ENCODE results near the gene NKTR.

Gene NKTR

GRCh38 chr3:42653560-42654330, 53.3 kb downstream of the NKTR start, which contains the start of gene ZBTB47:
ZBTB47 (plus strand) TSS chr3:42653697; CDS start chr3:42658356, 4,659 bp downstream.
- Histone ChIP-seq H3K27me3 (ENCODE audit: insufficient read depth, poor library complexity, severe bottlenecking) (no peaks in the 10 kb centered on the region), H3K27ac (ENCODE audit: poor library complexity, severe bottlenecking) (peak within 1 kb of the TSS; percentile 80), H3K4me1 (ENCODE audit: insufficient read depth, poor library complexity, severe bottlenecking) (peaks cover 22% of the 10 kb centered on the region), H3K36me3 (ENCODE audit: low read depth) (no peaks in the 10 kb centered on the region; the same call in 1 of the 2 replicates), H3K9me3 (ENCODE audit: severe bottlenecking) (no peaks in the 10 kb centered on the region), H3K4me3 (ENCODE audit: severe bottlenecking) (peak within 1 kb of the TSS; percentile 94)
- TF ChIP-seq CTCF (IDR thresholded peaks at IDR 0.05; ENCODE audit: poor library complexity, severe bottlenecking) = no peak
- DNase-seq (ENCODE audit: low spot score) = no peak
- peak; percentile 9; the same call in 1 of the 3 replicates for ATAC-seq (ENCODE audit: low read depth)

GRCh38 chr3:42654331-42655201, 54.1 kb downstream of the NKTR start:
- no peaks in the 10 kb centered on the region for H3K27me3 ChIP-seq (ENCODE audit: insufficient read depth, poor library complexity, severe bottlenecking)
- no peaks in the 10 kb centered on the region for H3K9me3 ChIP-seq (ENCODE audit: severe bottlenecking)
- TF ChIP-seq CTCF (IDR thresholded peaks at IDR 0.05; ENCODE audit: poor library complexity, severe bottlenecking) = peak; percentile 41
- ATAC-seq (ENCODE audit: low read depth) = no peak
- DNase-seq (ENCODE audit: low spot score) = no peak
- H3K36me3 ChIP-seq (ENCODE audit: low read depth) = no peaks in the 10 kb centered on the region; the same call in 1 of the 2 replicates
- peak overlapping the region; percentile 80 for H3K27ac ChIP-seq (ENCODE audit: poor library complexity, severe bottlenecking)
- peak overlapping the region; percentile 94 for H3K4me3 ChIP-seq (ENCODE audit: severe bottlenecking)
- H3K4me1 ChIP-seq (ENCODE audit: insufficient read depth, poor library complexity, severe bottlenecking) = peaks cover 22% of the 10 kb centered on the region

GRCh38 chr3:42655331-42655888, 54.9 kb downstream of the NKTR start:
- Histone ChIP-seq H3K27ac (ENCODE audit: poor library complexity, severe bottlenecking) (peak overlapping the region; percentile 80), H3K36me3 (ENCODE audit: low read depth) (no peaks in the 10 kb centered on the region; the same call in 1 of the 2 replicates), H3K4me1 (ENCODE audit: insufficient read depth, poor library complexity, severe bottlenecking) (peaks cover 22% of the 10 kb centered on the region), H3K4me3 (ENCODE audit: severe bottlenecking) (peak overlapping the region; percentile 94), H3K9me3 (ENCODE audit: severe bottlenecking) (no peaks in the 10 kb centered on the region), H3K27me3 (ENCODE audit: insufficient read depth, poor library complexity, severe bottlenecking) (no peaks in the 10 kb centered on the region)
- DNase-seq (ENCODE audit: low spot score) (no peak), ATAC-seq (ENCODE audit: low read depth) (no peak)
- no peak for TF ChIP-seq CTCF (IDR thresholded peaks at IDR 0.05; ENCODE audit: poor library complexity, severe bottlenecking)

- no peak for TF ChIP-seq CTCF (IDR thresholded peaks at IDR 0.05; ENCODE audit: poor library complexity, severe bottlenecking)
- H3K27ac ChIP-seq (ENCODE audit: poor library complexity, severe bottlenecking) = peak overlapping the region; percentile 80
- peaks cover 20% of the 10 kb centered on the region for H3K4me1 ChIP-seq (ENCODE audit: insufficient read depth, poor library complexity, severe bottlenecking)
- no peak overlapping the region for H3K4me3 ChIP-seq (ENCODE audit: severe bottlenecking)
- H3K36me3 ChIP-seq (ENCODE audit: low read depth) = no peaks in the 10 kb centered on the region; the same call in 1 of the 2 replicates
- no peaks in the 10 kb centered on the region for H3K9me3 ChIP-seq (ENCODE audit: severe bottlenecking)
- no peaks in the 10 kb centered on the region for H3K27me3 ChIP-seq (ENCODE audit: insufficient read depth, poor library complexity, severe bottlenecking)
- DNase-seq (ENCODE audit: low spot score) = no peak
- ATAC-seq (ENCODE audit: low read depth) = no peak
Observed at GRCh38 chr3:42655980-42656679, 55.6 kb downstream of the NKTR start.

All from RWPE2 (cell line).